ENCODE results near the gene PPCDC. TPM values are rescaled to one million over a fixed set of nuclear protein-coding genes. Genes with fewer than 3 reads are reported as not detected.

Gene PPCDC
- total RNA-seq, 1 experiment from 2014 or later: 18.0 TPM

DNA sequence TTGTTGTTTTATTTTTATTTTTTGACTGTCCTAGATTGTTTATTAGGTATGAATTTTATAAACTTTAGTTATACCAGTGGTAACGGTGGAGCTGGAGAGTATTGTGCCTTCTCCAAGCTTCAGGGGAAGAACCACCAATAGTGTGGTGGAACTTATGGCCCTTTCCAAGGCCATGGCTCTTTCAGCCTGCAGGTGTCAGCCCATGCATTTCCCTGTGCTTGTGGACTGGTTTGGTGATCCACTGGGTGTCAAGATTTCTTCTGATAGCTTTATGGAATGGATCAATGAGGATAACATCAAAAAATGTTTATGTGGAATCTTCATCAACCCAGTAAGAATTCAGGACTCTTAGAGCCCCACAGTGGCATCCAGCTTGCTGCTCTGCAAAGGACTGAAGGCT is 47.2 kb upstream of the PPCDC start:
- Histone ChIP-seq H4K20me1 (ENCODE audit: insufficient read depth) (no peaks in the 10 kb centered on the region), H3K4me3 (replicated peaks in 1 of 2; ENCODE audit: low read depth in 1 of 2, low read length in 2 of 2) (no peak overlapping the region), H3K79me2 (ENCODE audit: insufficient read depth, low read length) (no peaks in the 10 kb centered on the region), H2AFZ (ENCODE audit: low read depth, low read length, poor library complexity, severe bottlenecking) (no peak overlapping the region), H3K27ac (ENCODE audit: low read depth, low read length) (no peak overlapping the region), H3K9ac (ENCODE audit: low read length) (no peak overlapping the region), H3K27me3 (ENCODE audit: insufficient read depth, low read length) (no peaks in the 10 kb centered on the region), H3K36me3 (ENCODE audit: control insufficient read depth in 1 of 2, insufficient read depth in 2 of 2, low read length in 2 of 2) (no peaks in the 10 kb centered on the region), H3K4me2 (ENCODE audit: low read length) (no peak overlapping the region), H3K4me1 (ENCODE audit: control insufficient read depth in 1 of 2, insufficient read depth in 2 of 2, low read length in 2 of 2) (peaks cover 13 to 15% of the 10 kb centered on the region in 2 experiments), H3K9me3 (ENCODE audit: control insufficient read depth in 1 of 2, insufficient read depth in 1 of 2, low read depth in 1 of 2, low read length in 2 of 2) (no peaks in the 10 kb centered on the region), H3K9me2 (ENCODE audit: insufficient read depth) (no peaks in the 10 kb centered on the region)
- RAD21 ChIA-PET (ENCODE audit: low non-redundant PET in 1 of 2, low total read pairs in 2 of 2, uncharacterized antibody in 2 of 2, unreplicated experiment in 2 of 2): interaction anchor here in 1 of 2 experiments (0.6 kb wide), 1 partner anchor 59 kb away, joined by 3 read pairs; no protein-coding TSS in a partner anchor
- no peak for DNase-seq (ENCODE audit: low read depth, low spot score)
- POLR2A ChIA-PET: no interaction called here
- intact Hi-C loops (cut with micrococcal nuclease): no loop called here
- TF ChIP-seq RAD21 (IDR thresholded peaks at IDR 0.05; ENCODE audit: low read depth) (peak; percentile 41; the same call in 1 of the 2 replicates), SRF (IDR thresholded peaks at IDR 0.05; ENCODE audit: low read depth) (no peak)
- TF ChIP-seq, protein P1, sequence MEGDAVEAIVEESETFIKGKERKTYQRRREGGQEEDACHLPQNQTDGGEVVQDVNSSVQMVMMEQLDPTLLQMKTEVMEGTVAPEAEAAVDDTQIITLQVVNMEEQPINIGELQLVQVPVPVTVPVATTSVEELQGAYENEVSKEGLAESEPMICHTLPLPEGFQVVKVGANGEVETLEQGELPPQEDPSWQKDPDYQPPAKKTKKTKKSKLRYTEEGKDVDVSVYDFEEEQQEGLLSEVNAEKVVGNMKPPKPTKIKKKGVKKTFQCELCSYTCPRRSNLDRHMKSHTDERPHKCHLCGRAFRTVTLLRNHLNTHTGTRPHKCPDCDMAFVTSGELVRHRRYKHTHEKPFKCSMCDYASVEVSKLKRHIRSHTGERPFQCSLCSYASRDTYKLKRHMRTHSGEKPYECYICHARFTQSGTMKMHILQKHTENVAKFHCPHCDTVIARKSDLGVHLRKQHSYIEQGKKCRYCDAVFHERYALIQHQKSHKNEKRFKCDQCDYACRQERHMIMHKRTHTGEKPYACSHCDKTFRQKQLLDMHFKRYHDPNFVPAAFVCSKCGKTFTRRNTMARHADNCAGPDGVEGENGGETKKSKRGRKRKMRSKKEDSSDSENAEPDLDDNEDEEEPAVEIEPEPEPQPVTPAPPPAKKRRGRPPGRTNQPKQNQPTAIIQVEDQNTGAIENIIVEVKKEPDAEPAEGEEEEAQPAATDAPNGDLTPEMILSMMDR (IDR thresholded peaks at IDR 0.05 in 2 of 3, conservative IDR thresholded peaks at IDR 0.05 in 1 of 3; ENCODE audit: borderline replicate concordance in 1 of 3, insufficient read depth in 1 of 3, low read depth in 2 of 3, low read length in 2 of 3): peak; percentile 19 to 45 (median 30); a peak in 4 of 6 replicates
- BruUV-seq (replicated peaks): no TSS peak
- CTCF ChIA-PET: interaction anchor here (1.1 to 1.3 kb wide), 2 partner anchors 12 to 26 kb away, joined by 3 to 5 read pairs; no protein-coding TSS in a partner anchor
- ATAC-seq: no peak

DNA sequence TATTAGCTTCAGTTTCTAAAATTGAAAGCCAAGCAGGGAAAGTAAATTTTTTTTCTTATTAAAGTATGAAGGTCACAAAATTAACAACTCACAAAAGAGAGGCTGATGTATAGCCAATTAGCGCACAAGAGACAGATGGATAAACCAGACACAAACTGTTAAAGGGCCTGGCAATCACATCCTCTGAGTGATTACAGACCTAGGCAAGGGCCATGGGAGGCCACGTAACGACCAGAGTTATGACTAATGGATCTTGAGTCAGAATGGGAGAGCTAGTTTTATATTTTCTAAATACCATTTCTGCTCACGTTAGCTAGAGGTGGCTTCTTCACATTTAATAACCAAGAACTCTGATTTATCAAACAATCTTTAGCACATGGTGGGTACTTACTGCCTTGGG is 45.8 kb upstream of the PPCDC start:
- H3K36me3 ChIP-seq (ENCODE audit: control insufficient read depth in 1 of 2, insufficient read depth in 2 of 2, low read length in 2 of 2): no peaks in the 10 kb centered on the region
- no peak overlapping the region for H3K27ac ChIP-seq (ENCODE audit: low read depth, low read length)
- H3K9me2 ChIP-seq (ENCODE audit: insufficient read depth): no peaks in the 10 kb centered on the region
- ChIA-PET POLR2A (no interaction called here), CTCF (interaction anchor here (1.4 kb wide), 1 partner anchor 76 kb away, joined by 6 read pairs; no protein-coding TSS in a partner anchor), RAD21 (ENCODE audit: low non-redundant PET in 1 of 2, low total read pairs in 2 of 2, uncharacterized antibody in 2 of 2, unreplicated experiment in 2 of 2) (interaction anchor here in 1 of 2 experiments (0.6 kb wide), 1 partner anchor 343 kb away, joined by 3 read pairs; no protein-coding TSS in a partner anchor)
- peaks cover 13 to 15% of the 10 kb centered on the region in 2 experiments for H3K4me1 ChIP-seq (ENCODE audit: control insufficient read depth in 1 of 2, insufficient read depth in 2 of 2, low read length in 2 of 2)
- H3K4me2 ChIP-seq (ENCODE audit: low read length): peak overlapping the region; percentile 48; the same call in 1 of the 2 replicates
- H3K27me3 ChIP-seq (ENCODE audit: insufficient read depth, low read length): no peaks in the 10 kb centered on the region
- no peak for DNase-seq (ENCODE audit: low read depth, low spot score)
- no peaks in the 10 kb centered on the region for H3K9me3 ChIP-seq (ENCODE audit: control insufficient read depth in 1 of 2, insufficient read depth in 1 of 2, low read depth in 1 of 2, low read length in 2 of 2)
- intact Hi-C loops (cut with micrococcal nuclease): no loop called here
- no peak overlapping the region for H2AFZ ChIP-seq (ENCODE audit: low read depth, low read length, poor library complexity, severe bottlenecking)
- no TSS peak for BruUV-seq (replicated peaks)
- no peaks in the 10 kb centered on the region for H4K20me1 ChIP-seq (ENCODE audit: insufficient read depth)
- no peak overlapping the region for H3K9ac ChIP-seq (ENCODE audit: low read length)
- H3K4me3 ChIP-seq (replicated peaks in 1 of 2; ENCODE audit: low read depth in 1 of 2, low read length in 2 of 2): no peak overlapping the region
- H3K79me2 ChIP-seq (ENCODE audit: insufficient read depth, low read length): no peaks in the 10 kb centered on the region
- ATAC-seq: no peak
- TF ChIP-seq ELF1 (IDR thresholded peaks at IDR 0.05; ENCODE audit: borderline replicate concordance, low read depth) (no peak), CEBPB (IDR thresholded peaks at IDR 0.05; ENCODE audit: low read depth) (no peak), FOSL1 (IDR thresholded peaks at IDR 0.05; ENCODE audit: low read depth) (no peak), MAX (IDR thresholded peaks at IDR 0.05) (no peak), EGR1 (IDR thresholded peaks at IDR 0.05; ENCODE audit: low read depth) (no peak), SP1 (IDR thresholded peaks at IDR 0.05; ENCODE audit: low read depth) (no peak), TCF7L2 (IDR thresholded peaks at IDR 0.05; ENCODE audit: borderline replicate concordance, extremely low read depth, insufficient read depth, insufficient read length) (no peak), ZNF274 (IDR thresholded peaks at IDR 0.05; ENCODE audit: low read depth, low read length) (no peak), SRF (IDR thresholded peaks at IDR 0.05; ENCODE audit: low read depth) (no peak), POLR2AphosphoS5 (IDR thresholded peaks at IDR 0.05; ENCODE audit: low read depth, low read length) (no peak), SIN3A (IDR thresholded peaks at IDR 0.05; ENCODE audit: low read depth) (no peak), POLR2A (IDR thresholded peaks at IDR 0.05; ENCODE audit: borderline replicate concordance, extremely low read depth, insufficient read depth, insufficient read length) (no peak), CBX3 (IDR thresholded peaks at IDR 0.05; ENCODE audit: low read depth) (no peak), YY1 (IDR thresholded peaks at IDR 0.05; ENCODE audit: extremely low read depth, insufficient replicate concordance, low read depth, low read length) (no peak), RAD21 (IDR thresholded peaks at IDR 0.05; ENCODE audit: low read depth) (no peak), EZH2phosphoT487 (IDR thresholded peaks at IDR 0.05; ENCODE audit: borderline replicate concordance) (no peak)
- TF ChIP-seq, protein P2, sequence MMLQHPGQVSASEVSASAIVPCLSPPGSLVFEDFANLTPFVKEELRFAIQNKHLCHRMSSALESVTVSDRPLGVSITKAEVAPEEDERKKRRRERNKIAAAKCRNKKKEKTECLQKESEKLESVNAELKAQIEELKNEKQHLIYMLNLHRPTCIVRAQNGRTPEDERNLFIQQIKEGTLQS (IDR thresholded peaks at IDR 0.05): no peak
